HepG2 (cell line): ENCODE results near the gene GPR22.

Source experiments
- BCLAF1 ChIP-seq: fragments of 450-650 bp; IDR thresholded peaks from 2 replicates; pipeline ENCODE4 v1.6.1; 2017; ENCODE audit warnings: mild to moderate bottlenecking
- HNRNPL ChIP-seq: fragments of 200-400 bp; formaldehyde crosslinking; IDR thresholded peaks from 2 replicates; pipeline ENCODE4 v1.6.1; 2017; ENCODE audit warnings: mild to moderate bottlenecking, low read depth, low read length
- MAZ ChIP-seq, 2 experiments: sonication (generic) in 1 of 2; formaldehyde crosslinking in 1 of 2; IDR thresholded peaks; 2 replicates each; pipeline versions ENCODE4 v1.5.0 to v1.6.1; 2012 to 2020; ENCODE audit warnings: low read depth in 2 of 2, mild to moderate bottlenecking in 2 of 2, borderline replicate concordance in 1 of 2, improper control_type of control experiment in 1 of 2, low read length in 1 of 2, missing genetic modification reagents in 1 of 2, moderate library complexity in 1 of 2
- MEIS1 ChIP-seq: sonication (generic); formaldehyde crosslinking; IDR thresholded peaks from 2 replicates; pipeline ENCODE4 v1.9.0; 2021; ENCODE audit warnings: mild to moderate bottlenecking, missing genetic modification reagents, moderate library complexity, borderline replicate concordance
- POLR2A ChIP-seq, 2 experiments: IDR thresholded peaks; 2 replicates each; pipeline ENCODE4 v1.6.1; 2011; ENCODE audit warnings: low read depth in 2 of 2, low read length in 2 of 2, mild to moderate bottlenecking in 1 of 2, moderate library complexity in 1 of 2; ENCODE audit not compliant: insufficient read depth in 1 of 2
- REST ChIP-seq, 2 experiments: IDR thresholded peaks; 2 replicates each; pipeline ENCODE4 v1.6.1; 2011 to 2012; ENCODE audit warnings: low read length in 2 of 2, borderline replicate concordance in 1 of 2, low read depth in 1 of 2, mild to moderate bottlenecking in 1 of 2, moderate library complexity in 1 of 2
- ZNF121 ChIP-seq: sonication (generic); formaldehyde crosslinking; IDR thresholded peaks from 2 replicates; pipeline ENCODE4 v1.5.0; 2020; ENCODE audit warnings: mild to moderate bottlenecking, missing genetic modification reagents
- ZNF513 ChIP-seq: sonication (generic); formaldehyde crosslinking; conservative IDR thresholded peaks from 2 replicates; pipeline ENCODE4 v1.5.0; 2020; ENCODE audit warnings: missing genetic modification reagents
- ZNF724P ChIP-seq: sonication (generic); formaldehyde crosslinking; IDR thresholded peaks from 2 replicates; pipeline ENCODE4 v1.8.0; 2022; ENCODE audit warnings: missing genetic modification reagents, borderline replicate concordance

- TF ChIP-seq ZNF121 (no peak), BCLAF1 (no peak), ZNF724P (no peak), HNRNPL (no peak), POLR2A (IDR thresholded peaks at IDR 0.05; ENCODE audit: insufficient read depth in 1 of 2, low read depth in 2 of 2, low read length in 2 of 2) (no peak), MEIS1 (CRISPR knock-in tag) (no peak), REST (IDR thresholded peaks at IDR 0.05; ENCODE audit: borderline replicate concordance in 1 of 2, low read depth in 1 of 2, low read length in 2 of 2) (no peak), MAZ (IDR thresholded peaks at IDR 0.05; ENCODE audit: borderline replicate concordance, low read depth, low read length) (no peak), MAZ (CRISPR knock-in tag; IDR thresholded peaks at IDR 0.05; ENCODE audit: low read depth) (no peak), ZNF513 (no peak)
Measured at GRCh38 chr7:107505997-107506673, 36.3 kb downstream of the GPR22 start.
